ENCODE results near the gene PLXNA2. TPM values are rescaled to one million over a fixed set of nuclear protein-coding genes. Genes with fewer than 3 reads are reported as not detected.

Gene PLXNA2
- total and polyA plus RNA-seq, 2 of the 8 experiments (the other 6 are each of a cell fraction or from before 2014, with no cell fraction given): 0.33 to 1.5 TPM

- Histone ChIP-seq H4K5ac (ENCODE audit: insufficient read length, low read depth, low read length) (no peak overlapping the region), H3K4me2 (ENCODE audit: insufficient read depth in 1 of 2, low read depth in 2 of 2, low read length in 2 of 2) (no peak overlapping the region), H3K79me1 (ENCODE audit: low read depth, low read length) (no peaks in the 10 kb centered on the region), H2AFZ (ENCODE audit: low read length) (no peak overlapping the region), H3K4ac (replicated peaks; ENCODE audit: insufficient read length, low read depth, low read length) (no peak overlapping the region), H3K23ac (ENCODE audit: insufficient read length) (no peak overlapping the region), H3K79me2 (ENCODE audit: control insufficient read depth in 1 of 2, insufficient read depth in 2 of 2, low read length in 2 of 2) (no peaks in the 10 kb centered on the region), H3K18ac (ENCODE audit: extremely low read depth, low read length) (0 out of 2 replicates have a peak overlapping the region, but pooled peaks have one; percentile 13), H2BK20ac (ENCODE audit: low read length) (no peak overlapping the region), H3K4me1 (replicated peaks in 1 of 4; ENCODE audit: control insufficient read depth in 3 of 4, insufficient read depth in 4 of 4, low read length in 3 of 4) (peaks cover 0 to 3% (median 1%) of the 10 kb centered on the region in 4 experiments; a peak in 1 of 7 replicates), H2BK15ac (ENCODE audit: low read length) (no peak overlapping the region), H3K23me2 (ENCODE audit: low read depth, low read length) (no peaks in the 10 kb centered on the region; the same call in 1 of the 2 replicates), H3K36me3 (ENCODE audit: control insufficient read depth in 2 of 4, insufficient read depth in 4 of 4, low read length in 3 of 4) (no peaks in the 10 kb centered on the region), H3K4me3 (ENCODE audit: extremely low read depth in 1 of 4, insufficient read depth in 2 of 4, low read depth in 3 of 4, low read length in 4 of 4) (no peak overlapping the region), H4K8ac (ENCODE audit: extremely low read depth, insufficient read depth, low read length) (no peak overlapping the region), H2BK12ac (ENCODE audit: low read depth, low read length) (no peak overlapping the region), H2BK5ac (ENCODE audit: low read depth, low read length) (no peak overlapping the region), H4K91ac (replicated peaks; ENCODE audit: insufficient read length, low read length) (no peak overlapping the region), H3K9ac (replicated peaks in 1 of 4; ENCODE audit: extremely low read depth in 1 of 4, low read depth in 3 of 4, low read length in 3 of 4) (no peak overlapping the region), H3K56ac (replicated peaks; ENCODE audit: insufficient read length, low read depth, low read length) (no peak overlapping the region), H3K27ac (ENCODE audit: low read depth, low read length) (no peak overlapping the region), H2AK5ac (ENCODE audit: low read depth, low read length) (no peak overlapping the region), H4K20me1 (replicated peaks in 1 of 2; ENCODE audit: control insufficient read depth in 1 of 2, insufficient read depth in 2 of 2, low read length in 2 of 2) (no peaks in the 10 kb centered on the region), H2BK120ac (replicated peaks; ENCODE audit: low read depth, low read length) (no peak overlapping the region), H3K27me3 (replicated peaks in 1 of 4; ENCODE audit: control insufficient read depth in 3 of 4, extremely low read depth in 1 of 4, insufficient read depth in 3 of 4, low read length in 3 of 4) (no peaks in the 10 kb centered on the region; a peak in 1 of 7 replicates), H3K14ac (ENCODE audit: insufficient read length) (no peak overlapping the region), H3K9me3 (ENCODE audit: insufficient read depth in 2 of 2, low read depth in 1 of 2, low read length in 1 of 2) (no peaks in the 10 kb centered on the region)
- ChIA-PET POLR2A (ENCODE audit: partially characterized antibody) (interaction anchor here (0.7 kb wide), 1 partner anchor 362 kb away, joined by 3 read pairs; no protein-coding TSS in a partner anchor), CTCF (ENCODE audit: partially characterized antibody) (interaction anchor here (0.6 to 3.0 kb wide), 10 partner anchors 9 to 943 kb away, joined by 3 to 13 read pairs (median 4); partner anchors contain the start of gene PLXNA2)
- WGBS, 2 experiments (ENCODE audit: extremely low coverage in 1 of 2, insufficient coverage in 1 of 2, insufficient read length in 1 of 2, insufficient replicate concordance in 2 of 2, low coverage in 1 of 2, low lambda C conversion rate in 2 of 2, missing lambda C conversion rate in 1 of 2): 91% methylated on average over 9 of the region's 9 CpGs; no CpG with 5 or more reads in 1 of the 2 experiments
- no peak for DNase-seq (ENCODE audit: low read depth in 1 of 2, low spot score in 2 of 2)
- no peak for FAIRE-seq
- TF ChIP-seq MAFK (IDR thresholded peaks at IDR 0.05; ENCODE audit: low read depth, low read length) (no peak), CBX5 (IDR thresholded peaks at IDR 0.05; ENCODE audit: low read depth, low read length) (no peak)
Measured at GRCh38 chr1:208268541-208269337, 24.6 kb upstream of the PLXNA2 start.
